ENCODE measurements around the gene SLC12A9.
"Not testable (repeated sequence)": the region's sequence is repeated elsewhere in the genome, so short reads cannot be mapped to it uniquely, and the experiment has no call there.

SLC12A9 gene

DNA sequence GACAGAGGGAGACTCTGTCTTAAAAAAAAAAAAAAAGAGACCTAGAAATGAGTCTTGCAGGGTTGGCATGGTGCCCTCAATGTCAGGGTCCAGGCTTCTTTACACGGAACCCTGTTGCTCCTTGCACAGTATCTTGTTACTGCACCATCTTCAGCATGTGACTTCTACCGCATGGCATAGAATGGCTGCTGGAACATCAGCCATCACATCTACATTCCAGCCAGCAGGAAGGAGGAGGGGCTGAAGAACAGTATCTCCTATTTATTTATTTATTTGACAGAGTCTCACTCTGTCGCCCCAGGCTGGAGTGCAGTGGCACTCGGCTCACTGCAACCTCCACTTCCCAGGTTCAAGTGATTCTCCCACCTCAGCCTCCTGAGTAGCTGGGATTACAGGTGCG, 46.9 kb downstream of the SLC12A9 start:
- DNase-seq, result no peak

DNA sequence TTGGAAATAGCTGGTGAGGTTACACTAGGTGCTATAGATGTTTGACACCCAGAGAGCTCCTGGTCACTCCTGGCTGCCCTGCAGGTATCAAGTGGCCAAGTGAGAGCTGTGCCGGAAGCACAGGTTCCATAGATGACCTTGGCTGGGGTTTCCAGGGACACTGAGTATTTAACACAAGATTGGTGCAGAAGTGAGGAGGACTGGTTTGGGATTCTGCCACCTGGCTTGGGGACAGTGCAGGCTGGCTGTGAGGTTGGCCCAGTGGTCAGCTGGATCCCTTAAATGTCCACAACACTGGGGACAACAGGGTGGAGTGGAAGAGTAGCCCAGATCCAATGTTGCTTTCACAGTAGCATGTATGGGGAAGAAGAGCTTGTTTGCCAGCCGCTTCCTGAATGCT, 48.5 kb downstream of the SLC12A9 start:
- no peak for DNase-seq

DNA sequence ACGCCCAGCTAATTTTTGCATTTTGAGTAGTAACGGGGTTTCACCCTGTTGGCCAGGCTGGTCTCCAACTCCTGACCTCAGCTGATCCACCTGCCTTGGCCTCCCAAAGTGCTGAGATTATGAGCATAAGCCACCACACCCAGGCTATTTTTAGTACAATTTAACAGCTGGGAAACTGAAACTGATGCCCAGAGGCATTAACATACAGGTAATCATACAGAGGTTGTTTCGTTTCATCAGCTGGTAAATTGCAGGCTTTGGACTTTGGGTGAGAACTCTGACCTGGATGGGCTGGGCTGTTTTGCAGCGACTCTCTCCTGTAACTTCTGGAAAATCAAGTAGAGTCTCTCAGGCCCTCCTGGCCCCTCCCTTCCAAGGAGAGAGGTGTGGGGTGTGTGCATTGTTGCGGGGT, 49.4 kb downstream of the SLC12A9 start:
- DNase-seq, result no peak

GRCh38 chr7:100902638-100903037, 50.1 kb downstream of the SLC12A9 start:
- no peak for DNase-seq

GRCh38 chr7:100908512-100908911, 56.0 kb downstream of the SLC12A9 start:
- no peak for DNase-seq

- DNase-seq, result not testable (repeated sequence)
These were observed 57.9 kb downstream of the SLC12A9 start for GRCh38 chr7:100910443-100910842.

- no peak for DNase-seq
These were observed 59.0 kb downstream of the SLC12A9 start for GRCh38 chr7:100911484-100911883.

DNA sequence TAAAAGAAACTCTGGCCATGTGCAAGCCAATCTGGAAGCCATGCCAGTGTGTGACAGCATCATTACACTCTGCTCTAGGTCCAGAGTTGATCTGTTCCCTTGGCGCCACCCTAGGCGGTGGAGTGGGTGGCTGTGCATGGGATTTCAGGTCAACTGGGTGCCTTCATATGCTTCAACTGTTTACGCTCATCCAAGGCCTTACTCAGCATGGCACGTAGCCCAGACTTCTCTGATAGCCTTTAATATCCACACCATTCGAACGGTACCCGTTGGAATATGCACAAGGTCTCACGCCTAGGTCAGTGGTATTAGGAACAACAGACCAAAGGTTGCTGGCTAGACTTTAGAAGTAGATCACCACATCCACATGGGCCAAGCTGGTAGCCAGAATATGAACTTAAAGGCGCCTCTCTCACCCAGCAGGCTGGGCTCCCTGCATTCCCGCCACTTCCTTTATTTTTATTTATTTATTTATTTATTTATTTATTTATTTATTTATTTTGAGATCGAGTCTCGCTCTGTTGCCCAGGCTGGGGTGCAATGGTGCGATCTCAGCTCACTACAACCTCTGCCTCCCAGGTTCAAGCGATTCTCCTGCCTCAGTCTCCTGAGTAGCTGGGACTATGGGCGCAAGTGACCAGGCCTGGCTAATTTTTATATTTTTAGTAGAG, 61.8 kb downstream of the SLC12A9 start:
- DNase-seq, result no peak

GRCh38 chr7:100914879-100915447, 62.5 kb downstream of the SLC12A9 start:
- no peak for DNase-seq

All from NCI-H774 (cell line).